HT-29 (cell line): ENCODE data around the gene SOAT2. TPM values are rescaled to one million over a fixed set of nuclear protein-coding genes. Genes with fewer than 3 reads are reported as not detected.
"Not testable (repeated sequence)": the region's sequence is repeated elsewhere in the genome, so short reads cannot be mapped to it uniquely, and the experiment has no call there.

ENCODE experiments used
- DNase-seq: peaks from one replicate; pipeline ENCODE4 v3.0.0-alpha.2; 2015; ENCODE audit warnings: low spot score
- total RNA-seq: library from RNA; depleted of rRNA; stranded (reverse); fragments of >200 nt; shearing (Covaris generic); gene quantifications from 2 replicates; pipeline ENCODE4 v1.2.3, GENCODE V29; 2014

Gene SOAT2
- total RNA-seq, 1 experiment from 2014 or later: 0.15 TPM

GRCh38 chr12:53105256-53105655, 2.0 kb downstream of the SOAT2 start:
- no peak for DNase-seq

GRCh38 chr12:53105712-53106439, 2.6 kb downstream of the SOAT2 start:
- no peak for DNase-seq

- DNase-seq: no peak
Observed at GRCh38 chr12:53107122-53107521, 3.8 kb downstream of the SOAT2 start.

- not testable (repeated sequence) for DNase-seq
Observed at GRCh38 chr12:53112431-53112830, 9.1 kb downstream of the SOAT2 start.

GRCh38 chr12:53113136-53113705, 9.9 kb downstream of the SOAT2 start:
- DNase-seq: no peak

- DNase-seq: no peak
Observed at GRCh38 chr12:53113951-53114350, 10.7 kb downstream of the SOAT2 start.

GRCh38 chr12:53115112-53115890, 12.0 kb downstream of the SOAT2 start:
- DNase-seq: no peak

- no peak for DNase-seq
Observed at GRCh38 chr12:53115891-53116648, 12.8 kb downstream of the SOAT2 start.

GRCh38 chr12:53118751-53119300, 15.5 kb downstream of the SOAT2 start:
- no peak for DNase-seq

- DNase-seq: no peak
Observed at GRCh38 chr12:53120685-53121525, 17.6 kb downstream of the SOAT2 start.

GRCh38 chr12:53122961-53123468, 19.7 kb downstream of the SOAT2 start:
- DNase-seq: no peak

GRCh38 chr12:53123578-53124351, 20.5 kb downstream of the SOAT2 start:
- DNase-seq: no peak

GRCh38 chr12:53124352-53124723, 21.1 kb downstream of the SOAT2 start:
- no peak for DNase-seq

GRCh38 chr12:53127169-53127568, 23.9 kb downstream of the SOAT2 start:
- no peak for DNase-seq

GRCh38 chr12:53128780-53129569, 25.7 kb downstream of the SOAT2 start:
- no peak for DNase-seq

GRCh38 chr12:53131844-53132243, 28.6 kb downstream of the SOAT2 start:
- DNase-seq: no peak

- DNase-seq: no peak
Observed at GRCh38 chr12:53133722-53134121, 30.4 kb downstream of the SOAT2 start.

GRCh38 chr12:53143355-53143754, 40.1 kb downstream of the SOAT2 start:
- DNase-seq: no peak
